Fibroblast of skin of right biceps (primary cell): ENCODE results near the gene CCNT2.
A peak's percentile ranks its signal among the peaks of the same experiment; 100 is the strongest.
"Not testable (repeated sequence)": the region's sequence is repeated elsewhere in the genome, so short reads cannot be mapped to it uniquely, and the experiment has no call there.

Source experiments
- DNase-seq: peaks from one replicate; pipeline ENCODE4 v3.0.0-alpha.2; 2013

The CCNT2 gene

DNA sequence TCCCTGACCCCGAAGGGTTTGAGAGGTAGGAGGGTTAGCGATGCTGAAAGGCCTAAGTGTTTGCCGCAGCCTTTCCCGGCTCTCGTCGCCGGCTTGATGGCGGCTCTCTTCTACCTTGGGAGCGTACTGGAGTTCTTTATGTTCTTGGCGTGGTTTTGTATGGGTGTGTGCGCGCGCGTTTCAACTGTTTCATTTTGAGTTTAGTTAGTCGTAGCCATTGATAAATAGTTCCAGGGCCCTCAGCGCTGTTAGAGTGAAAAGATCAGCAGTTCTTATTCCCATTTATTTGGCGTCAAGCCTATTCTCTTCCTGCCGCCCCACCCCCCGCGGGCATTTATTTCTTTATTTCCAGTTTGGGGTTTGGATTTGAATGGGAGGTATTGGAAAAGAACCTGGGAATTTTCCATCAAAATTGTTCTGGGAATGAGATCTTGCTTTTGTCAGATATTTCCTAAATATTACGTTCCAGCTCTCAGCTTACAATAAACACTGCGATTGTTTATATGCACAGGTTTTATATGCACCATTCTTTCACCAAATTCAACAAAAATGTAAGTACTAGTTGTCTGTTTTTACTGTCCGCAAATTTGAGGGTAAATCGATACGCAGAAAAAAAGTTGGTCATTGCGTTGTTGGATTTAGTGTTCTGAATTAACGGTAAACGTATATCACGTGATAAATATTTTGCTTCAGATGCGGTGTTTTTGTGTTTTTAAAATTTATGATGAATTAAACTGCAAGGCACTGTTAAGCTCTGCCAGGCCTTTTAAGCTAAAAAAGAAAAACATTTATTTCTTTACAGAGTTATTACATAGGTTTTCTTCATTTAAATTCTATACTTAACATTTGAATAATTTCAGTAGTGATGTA, 954 bp downstream of the CCNT2 start:
- peak; percentile 30 for DNase-seq

DNA sequence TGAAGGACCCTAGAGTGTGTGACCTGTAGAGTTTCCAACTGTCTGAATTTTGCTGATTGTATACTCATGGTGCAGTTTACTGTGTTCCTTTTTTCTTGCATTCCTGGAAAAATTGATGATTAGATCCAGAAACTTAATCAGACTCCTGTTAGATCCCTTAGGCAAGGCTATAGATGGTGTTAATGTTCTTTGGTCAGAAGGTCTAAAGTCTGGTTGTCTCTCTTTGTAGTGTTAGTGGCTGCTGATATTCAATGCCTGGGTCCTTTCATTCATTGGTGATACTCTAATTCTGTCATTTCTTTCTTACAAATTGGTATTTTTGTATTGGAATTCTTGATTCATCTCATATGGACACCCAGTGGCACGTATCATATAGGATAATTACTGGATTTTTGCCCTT, 6.3 kb downstream of the CCNT2 start:
- no peak for DNase-seq

DNA sequence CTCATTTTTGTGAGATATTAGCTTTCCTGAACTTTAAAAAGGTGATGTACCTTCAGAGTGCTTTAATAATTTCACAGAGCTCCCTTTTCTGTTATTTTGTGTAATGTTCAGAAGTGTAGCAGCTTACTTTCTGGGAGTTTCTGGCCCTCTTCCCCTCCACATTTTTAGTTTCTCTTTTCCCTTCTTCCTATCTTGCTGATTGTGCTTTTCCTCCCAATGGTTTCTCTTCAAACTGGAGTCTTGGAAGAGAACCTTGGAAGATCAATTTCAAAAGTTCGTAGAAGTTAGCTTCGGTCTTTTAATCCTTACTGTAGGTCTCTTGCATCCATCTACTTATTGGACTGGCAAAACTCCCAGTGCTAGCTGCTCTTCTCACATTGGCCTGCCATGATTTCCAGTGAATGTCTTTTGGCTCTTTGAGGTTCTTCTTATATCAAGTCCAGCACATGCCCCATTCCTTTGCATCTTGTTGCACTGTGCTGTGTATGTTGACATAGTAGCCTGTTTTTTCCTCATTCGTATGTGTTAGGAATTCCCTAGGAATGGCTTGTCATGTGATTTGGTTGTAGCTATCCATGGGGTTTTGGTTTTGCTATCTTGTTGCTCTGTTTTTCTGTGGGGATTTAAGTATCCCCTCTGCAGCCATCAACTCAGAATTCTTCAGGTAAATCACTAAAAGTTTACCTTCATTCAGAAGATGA, 7.8 kb downstream of the CCNT2 start:
- peak; percentile 3 for DNase-seq

DNA sequence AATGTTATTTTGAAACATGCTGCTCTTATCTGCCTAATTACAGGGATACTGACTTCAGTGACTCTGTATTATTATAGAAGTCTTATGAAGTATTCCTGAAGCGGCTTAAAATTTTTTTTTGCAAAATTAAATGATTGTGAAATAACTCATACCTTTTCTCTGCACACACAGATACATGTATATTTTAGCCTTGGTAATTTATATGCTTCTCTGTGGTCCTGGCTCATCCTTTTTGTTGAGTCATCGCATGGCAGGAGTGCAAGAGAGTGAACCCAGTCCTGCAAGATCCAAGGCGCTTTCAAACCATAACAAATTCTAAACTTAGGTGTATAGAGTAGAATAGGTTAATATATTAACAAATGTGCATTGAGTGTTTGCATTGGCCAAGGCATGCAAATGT, 8.6 kb downstream of the CCNT2 start:
- DNase-seq = peak; percentile 48

DNA sequence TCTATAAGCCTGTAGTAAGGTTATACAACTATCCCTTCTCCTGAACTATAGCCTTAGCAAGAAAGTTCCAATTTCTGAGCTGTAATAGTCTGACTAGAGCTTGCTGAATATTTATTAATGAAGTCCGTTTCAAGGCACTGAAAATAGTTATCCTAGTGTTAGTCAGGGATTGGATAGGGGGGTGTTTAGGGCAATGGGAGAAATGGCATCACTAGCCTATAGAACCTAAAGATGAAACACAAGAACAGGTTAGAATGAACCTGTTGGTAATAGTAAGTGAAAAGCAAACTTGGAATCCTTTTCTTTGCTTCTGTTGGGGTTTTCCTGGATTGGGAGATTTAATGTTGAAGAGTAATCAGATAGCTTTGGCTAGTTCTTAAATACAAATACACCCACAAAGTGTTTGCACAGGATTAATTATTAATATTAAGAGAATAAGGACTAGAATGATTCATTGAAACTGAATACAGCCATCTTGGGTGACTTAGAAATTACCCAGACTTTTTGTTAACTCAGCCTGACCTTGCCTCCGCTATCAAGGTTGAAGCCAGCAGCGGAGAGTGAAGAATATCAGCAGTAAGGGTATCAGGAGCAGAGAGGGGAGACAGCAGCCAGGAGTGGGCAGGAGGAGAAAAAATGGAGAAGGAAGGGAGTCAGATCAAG, 14.4 kb downstream of the CCNT2 start:
- DNase-seq = no peak

DNA sequence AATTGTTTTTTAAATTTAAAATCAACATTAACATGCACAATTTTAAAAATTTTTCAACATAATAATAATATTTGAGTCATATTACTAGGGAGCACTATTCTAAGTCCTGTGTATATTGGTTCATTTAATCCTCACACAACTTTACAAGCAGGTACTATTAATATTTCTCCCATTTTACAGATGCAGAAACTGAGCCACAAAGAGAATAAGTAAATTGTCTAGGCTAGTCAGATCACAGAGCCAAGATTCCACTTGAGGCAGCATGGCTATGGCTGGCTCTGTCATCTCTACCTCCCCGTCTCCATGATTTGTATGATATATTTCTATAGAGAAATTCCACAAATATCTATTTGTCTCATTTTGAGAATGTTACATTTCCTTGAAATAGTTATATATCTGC, 15.1 kb downstream of the CCNT2 start:
- DNase-seq = no peak

DNA sequence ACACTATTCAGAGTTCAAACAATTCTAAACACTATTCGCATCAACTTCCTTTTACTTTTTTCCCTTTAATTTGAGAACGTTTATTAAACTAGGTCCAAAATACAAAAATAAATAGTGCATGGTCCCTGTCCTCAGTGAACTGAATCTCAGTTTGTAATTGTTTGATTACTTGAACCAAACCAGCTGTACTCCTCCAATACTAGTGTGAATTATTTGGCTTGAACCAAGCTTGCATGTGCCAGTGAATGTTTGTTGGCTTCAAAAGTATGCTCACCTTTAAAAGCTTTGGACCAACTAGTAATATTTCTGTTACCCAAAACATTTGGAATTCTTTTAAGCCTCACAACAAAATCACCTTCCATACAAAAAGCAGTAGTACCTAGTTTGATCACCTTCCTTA, 15.5 kb downstream of the CCNT2 start:
- no peak for DNase-seq

DNA sequence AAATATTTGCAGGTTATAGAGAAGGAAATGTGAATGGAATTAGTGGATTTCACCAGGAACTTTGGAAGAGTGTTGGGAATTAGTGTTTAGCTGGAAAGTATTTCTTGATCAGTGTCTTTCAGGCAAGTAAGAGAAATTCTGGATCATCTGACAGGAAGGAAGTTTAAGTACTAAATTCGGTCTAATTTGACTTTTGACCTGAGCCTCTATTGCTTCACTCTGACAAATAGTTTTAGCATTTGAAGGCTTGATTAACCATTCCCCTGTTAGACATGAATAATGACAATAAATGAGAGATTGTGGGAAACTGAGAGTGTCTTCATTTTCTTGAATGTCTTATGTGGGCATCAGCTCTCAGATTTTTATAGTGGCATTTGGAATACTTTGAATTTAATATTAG, 16.0 kb downstream of the CCNT2 start:
- no peak for DNase-seq

DNA sequence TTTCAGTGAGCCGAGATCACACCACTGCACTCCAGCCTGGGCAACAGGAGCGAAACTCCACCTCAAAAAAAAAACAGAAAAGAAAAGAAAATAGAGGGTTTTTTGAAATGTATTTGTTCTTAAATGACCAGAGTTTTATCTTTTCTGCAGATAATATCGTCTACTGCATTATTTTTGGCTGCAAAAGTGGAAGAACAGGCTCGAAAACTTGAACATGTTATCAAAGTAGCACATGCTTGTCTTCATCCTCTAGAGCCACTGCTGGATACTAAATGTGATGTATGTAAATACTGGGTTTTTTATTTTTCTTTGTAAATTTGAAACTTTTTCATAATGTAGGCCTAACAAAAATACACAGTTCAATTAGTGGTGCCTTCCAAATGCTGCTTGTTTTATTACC, 18.1 kb downstream of the CCNT2 start:
- DNase-seq = no peak

DNA sequence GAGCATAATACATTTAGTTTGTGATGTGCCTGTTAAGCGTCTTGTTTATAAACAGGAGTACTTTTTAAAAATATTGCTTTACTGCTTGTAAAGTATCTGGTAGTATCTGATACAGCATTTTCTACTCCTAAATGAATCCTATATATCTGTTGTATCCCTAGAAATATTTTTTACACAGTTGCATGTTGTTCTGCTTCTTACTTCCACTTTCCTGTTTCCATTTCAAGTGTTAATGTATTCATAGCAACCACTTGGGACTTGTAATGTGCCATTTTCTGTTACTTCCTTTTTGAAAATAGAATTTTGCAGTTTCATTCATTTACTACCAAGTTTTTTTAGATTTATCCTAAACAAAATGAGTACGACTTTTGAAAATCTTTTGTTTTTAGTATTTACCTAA, 24.9 kb downstream of the CCNT2 start:
- no peak for DNase-seq

DNA sequence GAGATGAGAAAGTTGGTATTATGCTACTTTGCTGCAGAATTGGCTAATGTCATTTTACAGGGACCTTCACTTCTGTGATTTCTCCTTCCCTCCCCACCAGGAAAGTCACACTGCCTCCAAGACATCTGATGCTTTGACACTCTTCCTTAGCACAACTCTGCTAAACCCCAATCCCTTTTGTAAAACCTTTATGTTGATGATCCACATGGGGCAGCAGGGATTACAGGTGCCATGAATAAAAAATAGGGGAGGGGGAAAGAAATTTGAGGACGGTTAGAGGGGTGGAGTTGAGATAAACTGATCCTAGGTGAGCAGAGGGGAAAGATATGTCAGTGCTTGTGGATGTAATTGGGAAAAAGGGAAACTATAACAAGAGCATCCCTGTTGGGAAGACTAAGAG, 26.4 kb downstream of the CCNT2 start:
- DNase-seq = no peak

DNA sequence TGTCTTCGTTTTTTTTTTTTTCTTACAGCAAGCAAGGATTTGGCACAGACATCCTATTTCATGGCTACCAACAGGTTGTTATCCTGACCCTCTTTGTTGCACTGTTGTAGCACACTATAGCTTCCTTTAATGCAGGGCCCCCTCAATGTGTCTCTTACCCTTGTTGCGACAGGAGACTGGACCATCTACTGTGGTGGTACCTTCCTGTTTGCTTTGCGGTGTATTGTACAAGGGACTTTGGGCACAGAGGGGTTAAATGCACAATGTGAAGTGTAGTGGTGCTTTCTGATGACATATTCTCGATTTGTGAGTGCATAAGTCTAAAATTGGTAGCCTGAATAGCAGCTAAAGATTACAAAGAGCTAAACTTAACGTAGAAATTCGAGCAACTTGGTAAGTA, 27.5 kb downstream of the CCNT2 start:
- DNase-seq = no peak

DNA sequence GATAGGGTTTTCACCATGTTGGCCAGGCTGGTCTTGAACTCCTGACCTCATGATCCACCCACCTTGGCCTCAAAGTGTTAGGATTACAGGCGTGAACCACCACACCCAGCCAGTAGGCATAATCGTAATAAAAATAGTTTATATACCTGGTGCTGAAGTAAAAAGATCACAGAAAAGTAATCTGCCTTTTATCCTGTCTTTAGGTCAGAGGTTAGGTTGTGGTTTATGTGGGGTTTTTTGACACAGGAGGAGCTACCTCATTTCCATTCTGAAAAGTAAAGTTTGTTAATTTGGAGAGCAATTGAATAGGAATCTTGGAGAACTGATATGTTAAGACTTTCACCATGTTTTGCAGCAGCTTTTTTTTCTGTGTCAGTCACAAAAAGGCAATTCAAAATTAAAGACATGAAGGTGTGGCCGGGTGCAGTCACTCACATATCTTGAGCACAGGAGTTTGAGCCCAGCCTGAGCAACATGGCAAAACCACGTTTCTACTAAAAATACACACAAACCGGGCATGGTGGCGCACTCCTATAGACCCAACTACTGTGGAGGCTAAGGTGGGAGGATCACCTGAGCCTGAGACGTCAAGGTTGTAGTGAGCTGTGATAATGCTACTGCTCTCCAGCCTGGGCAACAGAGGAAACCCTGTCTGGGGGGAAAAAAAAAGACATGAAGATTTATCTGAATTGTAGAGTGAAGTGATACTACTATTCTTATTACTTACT, 31.5 kb downstream of the CCNT2 start:
- DNase-seq = no peak

DNA sequence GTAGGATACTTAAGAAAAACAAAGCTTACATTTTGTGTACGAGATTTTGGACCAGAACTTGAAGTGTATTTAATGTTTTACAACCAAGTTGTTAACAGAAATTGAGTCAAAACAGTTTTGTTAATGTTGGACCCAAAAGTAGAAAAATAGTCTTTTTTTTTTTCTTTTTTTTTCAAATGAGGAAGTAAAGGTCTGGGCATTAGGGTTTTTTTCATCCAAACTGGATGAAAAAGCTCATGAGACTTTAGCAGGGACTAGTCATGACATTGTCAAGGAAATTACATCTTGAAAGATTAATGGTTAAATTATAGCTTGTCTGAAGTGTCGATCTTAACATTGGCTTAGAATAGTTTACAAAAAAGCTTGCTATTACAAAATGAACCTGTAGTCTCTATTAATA, 32.3 kb downstream of the CCNT2 start:
- no peak for DNase-seq

DNA sequence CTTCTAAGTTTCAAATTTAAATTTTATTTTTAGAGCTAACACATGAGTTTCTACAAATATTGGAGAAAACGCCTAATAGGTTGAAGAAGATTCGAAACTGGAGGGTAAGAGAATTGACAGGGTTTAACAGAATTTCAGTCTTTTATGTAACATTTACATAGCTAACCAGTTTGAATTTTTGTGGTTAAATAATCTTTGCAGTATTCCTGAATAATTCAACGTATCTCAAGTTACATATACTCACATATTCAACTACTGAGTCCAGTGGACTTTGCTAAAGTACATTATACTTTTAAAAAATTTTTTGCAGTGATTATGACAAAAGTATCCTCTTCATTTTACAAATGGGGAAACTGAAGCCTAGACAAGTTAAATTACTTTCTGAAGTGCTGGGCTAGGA, 34.0 kb downstream of the CCNT2 start:
- DNase-seq = peak; percentile 3

DNA sequence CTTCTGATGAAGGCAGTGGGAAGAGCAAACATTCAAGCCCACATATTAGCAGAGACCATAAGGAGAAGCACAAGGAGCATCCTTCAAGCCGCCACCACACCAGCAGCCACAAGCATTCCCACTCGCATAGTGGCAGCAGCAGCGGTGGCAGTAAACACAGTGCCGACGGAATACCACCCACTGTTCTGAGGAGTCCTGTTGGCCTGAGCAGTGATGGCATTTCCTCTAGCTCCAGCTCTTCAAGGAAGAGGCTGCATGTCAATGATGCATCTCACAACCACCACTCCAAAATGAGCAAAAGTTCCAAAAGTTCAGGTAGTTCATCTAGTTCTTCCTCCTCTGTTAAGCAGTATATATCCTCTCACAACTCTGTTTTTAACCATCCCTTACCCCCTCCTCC, 35.4 kb downstream of the CCNT2 start:
- no peak for DNase-seq

DNA sequence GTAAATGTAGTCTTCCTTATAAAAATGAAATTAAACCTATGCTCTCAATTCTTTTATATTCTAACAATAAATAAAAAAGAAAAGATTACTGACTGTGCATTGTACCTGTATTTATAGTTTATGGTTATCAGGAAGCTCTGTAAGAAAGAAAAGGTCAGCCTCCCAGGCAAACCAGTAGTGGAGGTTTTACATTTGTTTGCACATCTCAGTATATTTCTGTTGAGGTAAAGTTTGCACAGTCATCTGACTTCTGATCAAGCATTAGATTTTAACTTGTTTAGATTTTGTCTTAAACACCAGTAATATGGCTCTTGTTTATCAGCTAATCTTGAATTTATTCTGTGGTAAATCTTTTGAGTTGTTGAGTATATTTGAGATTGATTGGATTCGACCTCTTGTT, 37.1 kb downstream of the CCNT2 start:
- no peak for DNase-seq

DNA sequence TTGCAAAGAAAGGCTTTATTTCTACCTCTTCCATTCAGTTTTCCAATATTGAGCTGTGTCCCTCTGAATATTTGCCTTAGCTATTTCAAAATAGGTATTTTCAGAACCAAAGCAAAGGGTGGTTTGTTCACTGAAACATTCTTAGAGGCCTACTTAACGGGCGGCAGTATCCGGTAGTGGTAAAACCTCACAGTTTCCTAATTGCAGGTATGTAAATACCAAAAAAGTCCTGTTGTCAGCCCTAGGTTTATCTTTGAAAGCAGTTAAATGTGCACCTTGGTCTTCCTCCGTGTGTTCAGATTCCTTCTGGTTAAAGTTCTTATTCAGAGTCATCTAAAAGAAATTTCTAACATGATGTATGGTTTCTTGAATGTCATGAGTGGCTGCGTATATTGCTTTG, 38.9 kb downstream of the CCNT2 start:
- no peak for DNase-seq

DNA sequence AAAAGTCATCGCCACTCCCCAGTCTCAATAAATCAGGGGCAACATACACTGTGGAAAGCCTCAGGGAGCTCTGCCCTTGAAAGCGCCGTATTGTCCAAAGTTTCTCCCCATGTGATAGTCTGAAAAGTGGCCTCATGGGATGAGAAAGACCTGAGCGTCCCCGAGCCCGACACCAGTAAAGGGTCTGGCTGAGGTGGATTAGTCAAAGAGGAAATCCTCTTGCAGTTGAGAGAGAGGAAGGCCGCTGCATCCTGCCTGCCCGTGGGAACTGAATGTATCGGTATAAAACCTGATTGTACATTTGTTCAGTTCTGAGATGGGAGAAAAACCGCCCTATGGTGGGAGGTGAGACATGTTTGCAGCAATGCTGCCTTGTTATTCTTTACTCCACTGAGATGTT, 48.5 kb downstream of the CCNT2 start:
- not testable (repeated sequence) for DNase-seq

DNA sequence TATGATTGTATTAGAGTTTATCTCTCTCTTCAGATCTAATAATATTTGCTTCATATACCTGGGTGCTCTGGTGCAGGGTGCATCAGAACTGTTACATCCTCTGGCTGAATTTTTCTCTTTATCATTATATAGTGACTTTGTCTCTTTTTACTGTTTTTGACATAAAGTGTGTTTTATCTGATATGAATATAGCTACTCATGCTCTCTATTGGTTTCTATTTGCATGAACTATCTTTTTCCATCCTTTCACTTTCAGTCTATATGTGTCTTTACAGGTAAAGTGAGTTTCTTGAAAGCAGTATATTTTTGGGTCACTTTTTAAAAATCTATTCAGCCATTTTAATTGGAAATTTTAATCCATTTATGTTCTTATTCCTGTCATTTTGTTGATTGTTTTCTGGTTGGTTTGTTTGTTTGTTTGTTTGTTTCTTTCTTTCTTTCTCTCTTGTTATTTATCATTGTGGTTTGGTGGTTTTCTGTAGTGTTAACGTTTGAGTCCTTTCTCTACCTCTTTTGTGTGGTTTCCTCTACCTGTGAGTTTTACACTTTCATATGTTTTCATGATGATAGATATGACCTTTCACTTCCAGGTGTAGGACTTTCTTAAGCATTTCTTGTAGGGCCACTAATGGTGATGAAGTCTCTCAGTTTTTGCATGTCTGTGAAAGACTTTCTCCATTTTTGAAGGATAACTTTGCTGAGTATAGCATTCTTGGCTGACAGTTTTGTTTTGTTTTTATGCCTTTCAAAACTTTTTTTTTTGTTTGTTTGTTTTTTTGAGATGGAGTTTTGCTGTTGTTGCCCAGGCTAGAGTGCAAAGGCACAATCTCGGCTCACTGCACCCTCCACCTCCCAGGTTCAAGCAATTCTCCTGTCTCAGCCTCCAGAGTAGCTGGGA, 54.9 kb downstream of the CCNT2 start:
- DNase-seq = no peak

DNA sequence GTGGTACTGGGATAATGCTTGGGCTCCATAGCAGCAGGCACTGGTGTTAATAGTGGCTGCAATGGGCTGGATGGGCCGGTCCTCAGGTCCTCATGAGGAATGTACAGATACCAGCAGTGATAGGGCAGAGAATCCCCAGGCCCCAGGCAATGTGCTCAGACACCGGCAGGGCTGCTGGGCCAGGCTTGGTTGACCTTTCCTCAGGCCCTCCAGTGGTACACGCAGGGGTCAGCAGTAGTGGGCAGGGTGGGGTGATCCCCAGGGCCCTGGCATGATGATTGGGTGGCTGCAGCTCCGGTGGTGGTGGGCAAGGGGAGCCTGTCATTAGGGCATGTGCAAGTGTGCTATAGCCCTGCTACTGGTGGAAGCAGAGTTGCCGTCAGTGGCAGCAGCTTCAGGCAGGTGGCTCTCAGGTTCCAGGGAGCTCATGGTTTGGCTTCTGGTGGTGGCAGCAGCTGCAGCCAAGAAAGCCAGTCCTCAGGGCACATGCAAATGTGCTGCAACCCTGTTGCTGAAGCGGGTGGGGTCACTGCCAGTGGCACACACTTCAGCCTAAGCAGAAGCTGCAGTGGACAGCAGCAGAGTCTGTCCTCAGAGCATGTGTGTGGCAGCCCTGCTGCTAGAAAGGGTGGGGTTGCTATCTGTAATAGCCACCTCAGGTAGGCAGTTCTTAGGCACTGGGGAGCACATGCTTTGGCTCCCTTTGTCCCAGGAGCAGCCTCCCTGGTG, 56.8 kb downstream of the CCNT2 start:
- DNase-seq = no peak
